PC-3 (cell line): ENCODE measurements around the gene ADAMTS6.

Source experiments
- EZH2 ChIP-seq: fragments of 300-600 bp; sonication (generic); IDR thresholded peaks from one replicate; pipeline ENCODE4 v1.6.1; 2017; ENCODE audit warnings: antibody characterized with exemption, mild to moderate bottlenecking, low read length; ENCODE audit not compliant: unreplicated experiment
- TF ChIP-seq, protein P1 (sequence below): fragments of 300-600 bp; sonication (generic); conservative IDR thresholded peaks from 2 replicates; pipeline ENCODE4 v1.5.1; 2017; ENCODE audit warnings: antibody characterized with exemption, low read depth, mild to moderate bottlenecking, low read length

DNA sequence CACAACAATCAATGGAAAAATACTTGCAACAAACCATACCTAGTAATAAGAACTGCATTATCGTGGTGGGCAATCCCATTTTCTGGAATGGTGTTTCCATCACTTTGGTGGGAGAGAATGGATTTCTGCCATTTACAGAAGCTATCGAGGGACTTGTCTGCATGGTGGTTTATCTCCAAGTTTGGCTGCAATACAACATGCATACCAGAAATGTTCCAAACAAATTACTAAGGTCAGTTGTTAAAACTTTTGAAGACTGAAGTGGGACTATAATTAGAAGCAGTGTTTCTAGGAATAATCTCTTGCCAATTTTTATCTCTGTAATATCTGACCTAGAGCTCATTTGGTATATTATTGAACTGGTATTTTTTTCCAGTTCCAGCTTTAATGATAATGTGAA is 30.3 kb downstream of the ADAMTS6 start:
- TF ChIP-seq, protein P1, sequence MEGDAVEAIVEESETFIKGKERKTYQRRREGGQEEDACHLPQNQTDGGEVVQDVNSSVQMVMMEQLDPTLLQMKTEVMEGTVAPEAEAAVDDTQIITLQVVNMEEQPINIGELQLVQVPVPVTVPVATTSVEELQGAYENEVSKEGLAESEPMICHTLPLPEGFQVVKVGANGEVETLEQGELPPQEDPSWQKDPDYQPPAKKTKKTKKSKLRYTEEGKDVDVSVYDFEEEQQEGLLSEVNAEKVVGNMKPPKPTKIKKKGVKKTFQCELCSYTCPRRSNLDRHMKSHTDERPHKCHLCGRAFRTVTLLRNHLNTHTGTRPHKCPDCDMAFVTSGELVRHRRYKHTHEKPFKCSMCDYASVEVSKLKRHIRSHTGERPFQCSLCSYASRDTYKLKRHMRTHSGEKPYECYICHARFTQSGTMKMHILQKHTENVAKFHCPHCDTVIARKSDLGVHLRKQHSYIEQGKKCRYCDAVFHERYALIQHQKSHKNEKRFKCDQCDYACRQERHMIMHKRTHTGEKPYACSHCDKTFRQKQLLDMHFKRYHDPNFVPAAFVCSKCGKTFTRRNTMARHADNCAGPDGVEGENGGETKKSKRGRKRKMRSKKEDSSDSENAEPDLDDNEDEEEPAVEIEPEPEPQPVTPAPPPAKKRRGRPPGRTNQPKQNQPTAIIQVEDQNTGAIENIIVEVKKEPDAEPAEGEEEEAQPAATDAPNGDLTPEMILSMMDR = no peak
- no peak for TF ChIP-seq EZH2
